Thyroid gland (tissue), 4 donors: ENCODE data around the gene ARRDC2.

ENCODE experiments used
- POLR2A ChIP-seq, 2 donors: fragments of 450-650 bp; IDR thresholded peaks; one replicate each; pipeline ENCODE4 v1.6.1; 2017; ENCODE audit warnings: antibody characterized with exemption in 2 of 2, mild to moderate bottlenecking in 2 of 2, moderate library complexity in 1 of 2
- TF ChIP-seq, protein P1 (sequence below), 6 experiments: fragments of 200-600 bp in 3 of 6; fragments of 450-650 bp in 3 of 6; sonication (generic) in 3 of 6; IDR thresholded peaks; one replicate each; pipeline ENCODE4 v1.5.1; 2016 to 2019; ENCODE audit warnings: antibody characterized with exemption in 6 of 6, mild to moderate bottlenecking in 2 of 6, inconsistent platforms in 1 of 6, moderate library complexity in 1 of 6

DNA sequence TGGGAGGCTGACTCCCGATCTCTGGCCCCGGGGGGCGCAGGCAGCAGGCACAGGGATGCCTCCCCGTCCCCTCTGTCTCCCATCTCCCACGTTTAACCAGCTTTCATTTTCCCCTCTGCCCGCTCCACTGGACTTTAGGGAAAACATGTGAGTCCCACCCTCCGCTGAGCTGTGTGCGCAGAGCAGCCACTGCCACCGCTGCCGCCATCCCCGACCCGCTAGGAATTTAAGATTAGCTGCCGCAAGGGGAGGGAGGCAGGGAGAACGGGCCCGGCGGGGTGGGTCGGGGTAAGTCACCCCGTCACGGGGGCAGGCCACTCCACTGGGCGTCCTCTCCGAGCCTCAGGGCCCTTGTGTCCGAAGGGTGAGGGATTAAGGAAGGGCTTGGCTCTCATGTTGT is 25.5 kb upstream of the ARRDC2 start:
- TF ChIP-seq, protein P1, sequence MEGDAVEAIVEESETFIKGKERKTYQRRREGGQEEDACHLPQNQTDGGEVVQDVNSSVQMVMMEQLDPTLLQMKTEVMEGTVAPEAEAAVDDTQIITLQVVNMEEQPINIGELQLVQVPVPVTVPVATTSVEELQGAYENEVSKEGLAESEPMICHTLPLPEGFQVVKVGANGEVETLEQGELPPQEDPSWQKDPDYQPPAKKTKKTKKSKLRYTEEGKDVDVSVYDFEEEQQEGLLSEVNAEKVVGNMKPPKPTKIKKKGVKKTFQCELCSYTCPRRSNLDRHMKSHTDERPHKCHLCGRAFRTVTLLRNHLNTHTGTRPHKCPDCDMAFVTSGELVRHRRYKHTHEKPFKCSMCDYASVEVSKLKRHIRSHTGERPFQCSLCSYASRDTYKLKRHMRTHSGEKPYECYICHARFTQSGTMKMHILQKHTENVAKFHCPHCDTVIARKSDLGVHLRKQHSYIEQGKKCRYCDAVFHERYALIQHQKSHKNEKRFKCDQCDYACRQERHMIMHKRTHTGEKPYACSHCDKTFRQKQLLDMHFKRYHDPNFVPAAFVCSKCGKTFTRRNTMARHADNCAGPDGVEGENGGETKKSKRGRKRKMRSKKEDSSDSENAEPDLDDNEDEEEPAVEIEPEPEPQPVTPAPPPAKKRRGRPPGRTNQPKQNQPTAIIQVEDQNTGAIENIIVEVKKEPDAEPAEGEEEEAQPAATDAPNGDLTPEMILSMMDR (IDR thresholded peaks at IDR 0.05) = no peak
- TF ChIP-seq POLR2A (IDR thresholded peaks at IDR 0.05) = no peak
